GM13976 (cell line): ENCODE data around the gene PRDM8.

Source experiments
- DNase-seq: peaks from one replicate; pipeline ENCODE4 v3.0.0; 2012; ENCODE audit warnings: low spot score
- CTCF ChIP-seq: IDR thresholded peaks from 2 replicates; pipeline ENCODE4 v1.5.1; 2012; ENCODE audit warnings: borderline replicate concordance, mild to moderate bottlenecking; ENCODE audit not compliant: insufficient read depth; ENCODE audit errors: extremely low read depth, missing control alignments, control extremely low read depth
- in situ Hi-C: fragments of 300-500 bp; cut with MboI; formaldehyde crosslinking; loops from one replicate; pipeline ENCODE4 v1.12.0; 2022; ENCODE audit warnings: low sequenced_read_pairs, mixed read lengths, inconsistent platforms; ENCODE audit not compliant: unreplicated experiment

Gene PRDM8

DNA sequence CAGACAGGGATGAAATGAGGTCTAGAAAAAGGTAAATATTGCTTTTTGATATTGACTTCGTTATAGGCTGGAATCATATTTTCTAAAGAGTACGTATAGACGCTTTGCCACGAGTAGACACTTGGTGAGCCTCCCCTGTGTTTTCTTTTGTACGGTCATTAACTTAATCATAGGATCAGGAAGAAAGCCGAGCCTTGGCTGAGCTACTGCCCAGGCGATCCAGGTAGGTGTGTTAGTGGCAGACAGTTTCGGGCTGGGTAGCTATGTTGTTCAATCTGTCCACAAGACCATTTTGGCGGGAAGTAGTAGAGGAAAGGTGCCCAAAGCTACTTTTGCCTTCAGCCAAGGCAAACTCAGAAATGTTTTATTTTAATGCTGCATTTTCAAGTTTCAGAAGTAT lies 8.8 kb downstream of the PRDM8 start:
- no peak for DNase-seq
- no peak for TF ChIP-seq CTCF
- in situ Hi-C loops: no loop called here

GRCh38 chr4:80206521-80207171 lies 9.3 kb downstream of the PRDM8 start:
- no peak for DNase-seq
- in situ Hi-C loops: no loop called here
- no peak for TF ChIP-seq CTCF

GRCh38 chr4:80207172-80207583 lies 9.9 kb downstream of the PRDM8 start:
- in situ Hi-C loops: no loop called here
- no peak for DNase-seq

GRCh38 chr4:80207664-80208063 lies 10.4 kb downstream of the PRDM8 start:
- DNase-seq: no peak
- in situ Hi-C loops: no loop called here
- no peak for TF ChIP-seq CTCF

More at GRCh38 chr4:80207172-80207583, 9.9 kb downstream of the PRDM8 start:
- no peak for TF ChIP-seq CTCF

DNA sequence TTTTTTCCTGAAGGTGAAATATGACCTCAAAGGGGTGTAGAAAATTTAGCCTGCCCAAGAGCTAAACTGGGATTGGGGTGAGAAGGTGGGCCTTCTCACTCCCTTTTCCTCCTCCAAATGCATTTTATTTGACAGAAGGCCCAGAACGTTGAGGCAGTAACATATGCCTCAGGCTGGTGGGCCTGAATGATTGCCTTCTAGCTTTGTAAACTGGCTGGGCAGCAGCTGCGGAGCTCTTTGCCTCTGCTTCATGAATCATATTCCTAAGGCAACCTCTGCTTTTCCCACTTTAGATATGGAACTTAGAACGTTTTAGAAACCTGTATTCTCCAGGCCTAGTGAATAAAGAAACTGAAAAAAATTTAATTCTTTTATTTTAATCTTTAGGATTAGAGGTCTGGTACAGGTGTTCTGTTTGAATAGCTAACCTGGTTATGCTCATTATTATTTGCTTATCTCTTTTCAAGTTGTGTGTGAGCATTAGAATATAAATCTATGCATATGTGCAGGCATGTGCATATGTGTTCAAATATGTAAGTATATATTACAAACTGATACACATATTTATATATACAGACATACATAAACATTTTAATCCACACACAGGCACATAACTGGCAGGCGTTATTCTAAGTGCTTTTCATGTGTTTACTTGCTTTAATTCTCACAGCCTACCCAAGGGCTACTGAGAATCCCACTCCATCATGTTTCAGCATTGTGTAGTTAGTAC lies 11.5 kb downstream of the PRDM8 start:
- in situ Hi-C loops: no loop called here
- TF ChIP-seq CTCF: no peak
- no peak for DNase-seq

DNA sequence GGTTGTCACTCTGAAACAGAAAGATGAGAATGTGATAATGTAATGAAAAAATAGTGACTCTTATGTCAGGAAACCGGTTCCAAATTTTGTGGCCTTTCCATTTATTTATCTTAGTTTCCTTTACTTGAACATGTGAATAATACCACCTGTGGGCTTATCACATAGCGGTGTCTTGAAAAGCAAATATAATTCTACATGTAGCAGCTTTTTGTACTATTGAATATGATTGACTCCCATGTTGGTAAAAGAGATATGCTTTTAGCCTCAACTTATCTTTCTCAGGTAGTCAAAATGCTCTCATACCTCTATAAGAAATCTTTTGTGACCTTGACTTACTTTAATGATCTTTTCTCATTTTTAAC lies 12.0 kb downstream of the PRDM8 start:
- DNase-seq: no peak
- TF ChIP-seq CTCF: no peak
- in situ Hi-C loops: no loop called here
